H1 (cell line): ENCODE data around the gene CHD5. TPM values are rescaled to one million over a fixed set of nuclear protein-coding genes. Genes with fewer than 3 reads are reported as not detected.

Experiments
- HDAC2 ChIP-seq, 2 experiments: fragments of 300-600 bp in 1 of 2; sonication (generic) in 1 of 2; IDR thresholded peaks; 2 replicates each; pipeline ENCODE4 v1.6.1; 2011 to 2012; ENCODE audit warnings: low read depth in 2 of 2, low read length in 2 of 2, mild to moderate bottlenecking in 2 of 2, moderate library complexity in 2 of 2, borderline replicate concordance in 1 of 2, inconsistent platforms in 1 of 2
- POU5F1 ChIP-seq: IDR thresholded peaks from 2 replicates; pipeline ENCODE4 v1.6.1; 2011; ENCODE audit warnings: low read depth, mild to moderate bottlenecking, low read length, moderate library complexity
- RXRA ChIP-seq: IDR thresholded peaks from 2 replicates; pipeline ENCODE4 v1.6.1; 2011; ENCODE audit warnings: low read depth, mild to moderate bottlenecking, low read length, moderate library complexity; ENCODE audit not compliant: insufficient read depth
- SP1 ChIP-seq: IDR thresholded peaks from 2 replicates; pipeline ENCODE4 v1.6.1; 2011; ENCODE audit warnings: low read depth, low read length
- SUZ12 ChIP-seq: fragments of 200-600 bp; sonication (generic); IDR thresholded peaks from 2 replicates; pipeline ENCODE4 v1.6.1; 2012; ENCODE audit warnings: mild to moderate bottlenecking, inconsistent platforms, low read length, moderate library complexity, mixed read lengths
- polyA plus RNA-seq, 7 experiments: library from polyadenylated mRNA; depleted of rRNA in 3 of 7; stranded (reverse) in 5 of 7; unstranded in 2 of 7; fragments of >200 nt in 5 of 7; fragments of 200-250 nt in 2 of 7; gene quantifications; 1 replicate in 5 of 7; 2 replicates in 1 of 7; 4 replicates in 1 of 7; pipeline versions ENCODE4 v1.2.1 to v1.2.3, GENCODE V29; 2011 to 2013; ENCODE audit warnings: missing spikeins in 2 of 7, mixed read lengths in 2 of 7
- total RNA-seq: library from RNA; stranded (reverse); fragmentation: NEBNext Ultra II Directional; extraction: Animal tissue kit (Norgen Biotek cat#: 25700); gene quantifications from 2 replicates; pipeline ENCODE4 v1.2.1, GENCODE V29; 2021
- TF ChIP-seq, protein P1 (sequence below): IDR thresholded peaks from 2 replicates; pipeline ENCODE4 v1.6.1; 2011; ENCODE audit warnings: low read length, improper control_type of control experiment
- TF ChIP-seq, protein P2 (sequence below): IDR thresholded peaks from 2 replicates; pipeline ENCODE4 v1.6.1; 2011; ENCODE audit warnings: low read depth, mild to moderate bottlenecking, low read length; ENCODE audit not compliant: insufficient read depth
- TF ChIP-seq, protein P3 (sequence below): IDR thresholded peaks from 2 replicates; pipeline ENCODE4 v1.6.1; 2012; ENCODE audit warnings: low read length, inconsistent platforms

Gene CHD5
- total and polyA plus RNA-seq, 2 of the 8 experiments (the other 6 are each of a cell fraction or from before 2014, with no cell fraction given), result 0.42 to 1.8 TPM

DNA sequence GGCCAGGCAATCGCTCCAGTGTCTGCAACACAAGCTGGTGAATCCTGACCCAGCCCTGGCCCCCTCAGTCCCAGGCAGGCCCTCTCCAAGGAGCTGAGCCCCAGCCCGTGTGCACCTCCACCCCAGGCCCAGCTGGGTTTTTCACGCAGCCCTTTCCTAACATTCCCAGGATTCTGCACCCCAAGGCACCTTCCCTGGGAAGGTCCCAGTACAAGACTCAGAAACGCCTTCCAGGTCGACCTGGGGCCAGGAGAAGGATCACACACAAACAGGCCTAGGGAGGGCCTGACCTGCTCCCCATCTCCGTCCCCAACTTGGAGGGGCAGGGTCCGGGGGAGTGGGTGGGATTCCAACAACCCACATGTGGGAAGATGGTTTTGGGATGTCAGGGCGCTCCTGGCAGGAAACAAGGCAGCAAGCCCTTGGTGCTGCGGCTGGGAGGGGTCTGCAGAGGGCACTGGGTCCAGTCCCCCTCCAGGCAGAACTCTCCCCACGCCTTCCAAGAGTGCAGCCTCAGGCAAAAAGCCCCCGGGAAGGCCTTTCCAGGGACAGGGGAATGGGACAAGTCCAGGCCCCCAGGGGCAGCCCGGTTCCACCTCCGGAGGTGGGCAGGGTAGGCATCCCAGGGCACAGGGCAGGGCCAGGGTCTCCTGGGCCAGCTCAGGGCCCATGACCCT lies 76.1 kb downstream of the CHD5 start (continued):
- TF ChIP-seq, protein P1, sequence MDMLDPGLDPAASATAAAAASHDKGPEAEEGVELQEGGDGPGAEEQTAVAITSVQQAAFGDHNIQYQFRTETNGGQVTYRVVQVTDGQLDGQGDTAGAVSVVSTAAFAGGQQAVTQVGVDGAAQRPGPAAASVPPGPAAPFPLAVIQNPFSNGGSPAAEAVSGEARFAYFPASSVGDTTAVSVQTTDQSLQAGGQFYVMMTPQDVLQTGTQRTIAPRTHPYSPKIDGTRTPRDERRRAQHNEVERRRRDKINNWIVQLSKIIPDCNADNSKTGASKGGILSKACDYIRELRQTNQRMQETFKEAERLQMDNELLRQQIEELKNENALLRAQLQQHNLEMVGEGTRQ, result no peak
- TF ChIP-seq SP1 (no peak), HDAC2 (IDR thresholded peaks at IDR 0.05; ENCODE audit: borderline replicate concordance in 1 of 2, low read depth in 2 of 2, low read length in 2 of 2) (no peak), SUZ12 (no peak), RXRA (no peak), POU5F1 (no peak)
- TF ChIP-seq, protein P2, sequence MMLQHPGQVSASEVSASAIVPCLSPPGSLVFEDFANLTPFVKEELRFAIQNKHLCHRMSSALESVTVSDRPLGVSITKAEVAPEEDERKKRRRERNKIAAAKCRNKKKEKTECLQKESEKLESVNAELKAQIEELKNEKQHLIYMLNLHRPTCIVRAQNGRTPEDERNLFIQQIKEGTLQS, result no peak
- TF ChIP-seq, protein P3, sequence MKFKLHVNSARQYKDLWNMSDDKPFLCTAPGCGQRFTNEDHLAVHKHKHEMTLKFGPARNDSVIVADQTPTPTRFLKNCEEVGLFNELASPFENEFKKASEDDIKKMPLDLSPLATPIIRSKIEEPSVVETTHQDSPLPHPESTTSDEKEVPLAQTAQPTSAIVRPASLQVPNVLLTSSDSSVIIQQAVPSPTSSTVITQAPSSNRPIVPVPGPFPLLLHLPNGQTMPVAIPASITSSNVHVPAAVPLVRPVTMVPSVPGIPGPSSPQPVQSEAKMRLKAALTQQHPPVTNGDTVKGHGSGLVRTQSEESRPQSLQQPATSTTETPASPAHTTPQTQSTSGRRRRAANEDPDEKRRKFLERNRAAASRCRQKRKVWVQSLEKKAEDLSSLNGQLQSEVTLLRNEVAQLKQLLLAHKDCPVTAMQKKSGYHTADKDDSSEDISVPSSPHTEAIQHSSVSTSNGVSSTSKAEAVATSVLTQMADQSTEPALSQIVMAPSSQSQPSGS, result no peak
